GM19372 (cell line): ENCODE measurements around the gene DCDC2C.

Experiments
- ATAC-seq: cut with Tn5 transposase; IDR thresholded peaks from one replicate; pipeline ENCODE4 v1.9.1; 2021; ENCODE audit warnings: mild to moderate bottlenecking, low read depth, moderate library complexity; ENCODE audit not compliant: unreplicated experiment

Gene DCDC2C

GRCh38 chr2:3672861-3673678 is 30.3 kb upstream of the DCDC2C start:
- ATAC-seq = no peak

- no peak for ATAC-seq
Observed at GRCh38 chr2:3674066-3674845, 29.1 kb upstream of the DCDC2C start.

- no peak for ATAC-seq
Observed at GRCh38 chr2:3675687-3676086, 27.7 kb upstream of the DCDC2C start.

GRCh38 chr2:3677436-3677835 is 25.9 kb upstream of the DCDC2C start:
- ATAC-seq = no peak

- no peak for ATAC-seq
Observed at GRCh38 chr2:3678212-3678611, 25.2 kb upstream of the DCDC2C start.

- ATAC-seq = no peak
Observed at GRCh38 chr2:3679180-3679579, 24.2 kb upstream of the DCDC2C start.

- no peak for ATAC-seq
Observed at GRCh38 chr2:3679616-3680393, 23.6 kb upstream of the DCDC2C start.

GRCh38 chr2:3680548-3681345 is 22.6 kb upstream of the DCDC2C start:
- ATAC-seq = no peak

GRCh38 chr2:3681625-3682024 is 21.8 kb upstream of the DCDC2C start:
- no peak for ATAC-seq

- no peak for ATAC-seq
Observed at GRCh38 chr2:3682811-3683210, 20.6 kb upstream of the DCDC2C start.

- ATAC-seq = no peak
Observed at GRCh38 chr2:3683748-3684454, 19.5 kb upstream of the DCDC2C start.

- ATAC-seq = no peak
Observed at GRCh38 chr2:3689998-3690748, 13.2 kb upstream of the DCDC2C start.

- ATAC-seq = no peak
Observed at GRCh38 chr2:3692375-3692774, 11.0 kb upstream of the DCDC2C start.

GRCh38 chr2:3696545-3696944 is 6.8 kb upstream of the DCDC2C start:
- ATAC-seq = no peak

GRCh38 chr2:3701071-3701470 is 2.3 kb upstream of the DCDC2C start:
- ATAC-seq = no peak

GRCh38 chr2:3703757-3704355 is 481 bp downstream of the DCDC2C start:
- no peak for ATAC-seq

GRCh38 chr2:3704692-3705091 is 1.3 kb downstream of the DCDC2C start:
- no peak for ATAC-seq

- no peak for ATAC-seq
Observed at GRCh38 chr2:3705782-3706181, 2.4 kb downstream of the DCDC2C start.

GRCh38 chr2:3706892-3707291 is 3.5 kb downstream of the DCDC2C start:
- no peak for ATAC-seq
